HUES64 (cell line): ENCODE data around the gene SCYL1.

Experiments
- H3K27ac ChIP-seq: 2 replicates; pipeline ENCODE4 v1.7.0; 2013; ENCODE audit warnings: low read depth, low read length, inconsistent platforms
- H3K27me3 ChIP-seq: 2 replicates; pipeline ENCODE4 v1.6.1; 2013; ENCODE audit warnings: mild to moderate bottlenecking, low read length; ENCODE audit not compliant: insufficient read depth
- H3K36me3 ChIP-seq: 2 replicates; pipeline ENCODE4 v1.6.1; 2013; ENCODE audit warnings: mild to moderate bottlenecking, low read length; ENCODE audit not compliant: insufficient read depth
- H3K4me1 ChIP-seq: 2 replicates; pipeline ENCODE4 v1.6.1; 2013; ENCODE audit warnings: mild to moderate bottlenecking, low read length, moderate library complexity; ENCODE audit not compliant: insufficient read depth
- H3K4me3 ChIP-seq: 2 replicates; pipeline ENCODE4 v1.5.1; 2013; ENCODE audit warnings: mild to moderate bottlenecking, low read length, moderate library complexity
- H3K9ac ChIP-seq: 2 replicates; pipeline ENCODE4 v1.6.1; 2013; ENCODE audit warnings: mild to moderate bottlenecking, low read depth, low read length
- H3K9me3 ChIP-seq: 2 replicates; pipeline ENCODE4 v1.6.1; 2013; ENCODE audit warnings: low read depth, low read length; ENCODE audit not compliant: insufficient read depth
- WGBS: fragments of 150-250, 120-280 bp; methylation state at CpG from one replicate; pipeline ENCODE4 v1.1.7; 2013; ENCODE audit warnings: missing lambda C conversion rate; 5-methylcytosine and 5-hydroxymethylcytosine counted together

SCYL1 gene

DNA sequence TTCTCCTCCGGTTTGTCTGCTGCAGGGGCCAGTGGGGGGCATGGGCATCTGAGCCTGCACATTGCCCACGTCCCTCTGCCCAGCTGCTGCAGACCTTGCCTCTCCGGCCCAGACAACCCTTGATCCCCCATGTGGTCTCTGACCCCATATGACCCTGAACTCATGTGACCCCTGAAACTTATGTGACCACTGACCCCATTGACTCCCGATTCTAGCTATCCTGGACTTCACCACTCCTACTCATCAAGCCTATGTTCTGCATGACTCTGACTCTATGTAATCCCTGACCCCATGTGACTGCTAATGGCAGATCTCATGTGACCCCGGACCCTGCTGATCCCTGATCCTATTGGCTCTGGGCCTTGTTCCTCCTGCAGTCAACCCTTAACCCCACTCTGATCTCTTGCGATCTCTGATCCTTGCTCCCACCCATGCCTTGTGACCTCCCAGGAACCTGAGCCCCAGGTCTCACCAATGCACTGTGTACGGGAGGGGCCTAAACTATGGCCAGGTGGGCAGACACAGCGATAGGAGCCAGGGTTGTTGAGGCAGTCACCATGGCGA lies 27.6 kb downstream of the SCYL1 start:
- Histone ChIP-seq H3K27ac (no peak overlapping the region), H3K27me3 (peaks cover 47% of the 10 kb centered on the region), H3K9me3 (no peaks in the 10 kb centered on the region), H3K36me3 (no peaks in the 10 kb centered on the region), H3K4me3 (no peak overlapping the region), H3K4me1 (peaks cover 8% of the 10 kb centered on the region; the same call in 1 of the 2 replicates), H3K9ac (no peak overlapping the region)
- 83% methylated on average over 9 of the region's 9 CpGs for WGBS

DNA sequence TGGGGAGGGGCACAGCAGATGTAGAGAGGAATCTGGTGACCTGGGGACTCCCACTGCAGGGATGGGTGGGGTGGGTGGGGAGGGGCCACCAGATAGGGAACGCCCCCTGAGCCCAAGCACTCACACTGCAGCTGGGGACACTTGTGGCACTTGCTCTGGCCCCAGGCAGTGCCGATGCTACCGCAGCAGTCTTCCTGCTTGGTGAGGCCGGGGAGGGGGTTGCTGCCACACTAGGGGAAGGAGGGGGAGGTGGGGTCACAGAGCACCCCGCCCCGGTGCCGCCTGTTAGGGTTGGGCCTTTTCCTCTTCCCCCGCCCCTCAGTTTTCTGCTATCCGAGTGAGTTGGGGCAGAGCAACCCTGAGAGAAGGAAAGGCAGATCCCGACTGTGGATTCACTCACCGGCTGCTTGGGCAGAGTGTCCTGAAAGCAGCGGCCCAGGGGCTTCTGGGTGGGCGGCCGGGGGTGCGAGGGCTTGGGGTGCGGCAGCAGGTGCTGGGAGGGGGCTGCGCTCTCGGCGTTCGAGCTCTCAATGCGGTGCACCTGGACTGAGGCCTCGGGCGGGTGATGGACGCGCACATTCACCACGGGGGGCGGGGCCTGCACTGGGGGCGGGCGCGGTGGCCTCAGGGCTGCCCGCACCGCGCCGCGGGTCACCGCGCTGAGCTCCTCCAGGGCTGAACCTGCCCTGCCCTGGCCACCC lies 28.6 kb downstream of the SCYL1 start:
- Histone ChIP-seq H3K9me3 (no peaks in the 10 kb centered on the region), H3K27ac (no peak overlapping the region; the same call in 1 of the 2 replicates), H3K27me3 (peaks cover 39% of the 10 kb centered on the region), H3K36me3 (no peaks in the 10 kb centered on the region), H3K4me3 (peak overlapping the region; percentile 46), H3K4me1 (peaks cover 8% of the 10 kb centered on the region; the same call in 1 of the 2 replicates), H3K9ac (peak overlapping the region; percentile 35; the same call in 1 of the 2 replicates)
- 7% methylated on average over 36 of the region's 37 CpGs for WGBS

GRCh38 chr11:65554057-65554818 lies 29.4 kb downstream of the SCYL1 start:
- H3K4me1 ChIP-seq = peaks cover 14% of the 10 kb centered on the region; the same call in 1 of the 2 replicates
- WGBS = 83% methylated on average over 27 of the region's 27 CpGs
- H3K27me3 ChIP-seq = peaks cover 37% of the 10 kb centered on the region
- H3K27ac ChIP-seq = no peak overlapping the region
- peak overlapping the region; percentile 35; the same call in 1 of the 2 replicates for H3K9ac ChIP-seq
- H3K36me3 ChIP-seq = no peaks in the 10 kb centered on the region
- H3K9me3 ChIP-seq = no peaks in the 10 kb centered on the region
- H3K4me3 ChIP-seq = peak overlapping the region; percentile 46

DNA sequence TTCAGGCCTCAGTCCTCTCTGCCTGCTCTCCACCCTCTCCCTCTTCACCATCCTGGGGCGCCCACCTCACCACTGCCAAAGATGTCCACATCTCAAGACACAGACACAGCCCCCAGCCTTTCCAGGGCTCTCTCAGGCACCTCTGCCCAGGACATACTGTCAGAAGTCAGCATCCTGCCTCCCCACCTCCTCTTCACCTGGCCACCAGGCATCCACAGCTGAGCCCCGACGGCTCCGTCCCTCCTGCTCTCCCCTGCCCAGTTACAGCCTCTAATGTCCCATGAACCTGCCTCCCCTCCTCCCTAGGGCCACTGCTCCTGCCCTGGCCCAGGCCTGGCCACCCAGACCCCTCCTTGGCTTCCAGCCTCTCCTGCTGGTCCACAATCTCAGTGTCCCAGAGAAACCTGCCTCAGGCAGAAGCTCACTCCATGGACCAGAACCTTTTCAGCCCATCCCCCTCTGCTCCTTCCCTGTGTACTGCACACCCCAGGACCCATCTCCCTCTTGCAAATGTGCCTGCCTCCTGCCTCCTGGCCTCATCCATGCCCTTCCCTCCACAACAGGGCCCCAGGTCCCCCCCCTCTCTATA lies 30.1 kb downstream of the SCYL1 start:
- Histone ChIP-seq H3K4me3 (no peak overlapping the region), H3K27me3 (peaks cover 37% of the 10 kb centered on the region), H3K27ac (no peak overlapping the region), H3K4me1 (peaks cover 14% of the 10 kb centered on the region; the same call in 1 of the 2 replicates), H3K36me3 (no peaks in the 10 kb centered on the region), H3K9me3 (no peaks in the 10 kb centered on the region), H3K9ac (no peak overlapping the region)
- 90% methylated on average over 4 of the region's 4 CpGs for WGBS

GRCh38 chr11:65555693-65556231 lies 30.9 kb downstream of the SCYL1 start:
- Histone ChIP-seq H3K4me3 (no peak overlapping the region), H3K27ac (no peak overlapping the region)

GRCh38 chr11:65556470-65557279 lies 31.8 kb downstream of the SCYL1 start:
- Histone ChIP-seq H3K27ac (no peak overlapping the region), H3K27me3 (peaks cover 34% of the 10 kb centered on the region), H3K9ac (no peak overlapping the region), H3K4me3 (0 out of 2 replicates have a peak overlapping the region, but pooled peaks have one; percentile 48), H3K9me3 (no peaks in the 10 kb centered on the region), H3K4me1 (peaks cover 26% of the 10 kb centered on the region), H3K36me3 (no peaks in the 10 kb centered on the region)
- WGBS = 86% methylated on average over 12 of the region's 12 CpGs

More at GRCh38 chr11:65555693-65556231, 30.9 kb downstream of the SCYL1 start:
- Histone ChIP-seq H3K36me3 (no peaks in the 10 kb centered on the region), H3K4me1 (peaks cover 20% of the 10 kb centered on the region), H3K9me3 (no peaks in the 10 kb centered on the region), H3K9ac (no peak overlapping the region), H3K27me3 (peaks cover 35% of the 10 kb centered on the region)
- 61% methylated on average over 6 of the region's 6 CpGs for WGBS

- Histone ChIP-seq H3K36me3 (no peaks in the 10 kb centered on the region), H3K4me1 (peaks cover 26% of the 10 kb centered on the region), H3K9ac (no peak overlapping the region), H3K27me3 (peaks cover 34% of the 10 kb centered on the region), H3K27ac (no peak overlapping the region), H3K9me3 (no peaks in the 10 kb centered on the region), H3K4me3 (peak overlapping the region; percentile 57)
- 8% methylated on average over 47 of the region's 47 CpGs for WGBS
Measured at GRCh38 chr11:65557280-65558001, 32.6 kb downstream of the SCYL1 start.

DNA sequence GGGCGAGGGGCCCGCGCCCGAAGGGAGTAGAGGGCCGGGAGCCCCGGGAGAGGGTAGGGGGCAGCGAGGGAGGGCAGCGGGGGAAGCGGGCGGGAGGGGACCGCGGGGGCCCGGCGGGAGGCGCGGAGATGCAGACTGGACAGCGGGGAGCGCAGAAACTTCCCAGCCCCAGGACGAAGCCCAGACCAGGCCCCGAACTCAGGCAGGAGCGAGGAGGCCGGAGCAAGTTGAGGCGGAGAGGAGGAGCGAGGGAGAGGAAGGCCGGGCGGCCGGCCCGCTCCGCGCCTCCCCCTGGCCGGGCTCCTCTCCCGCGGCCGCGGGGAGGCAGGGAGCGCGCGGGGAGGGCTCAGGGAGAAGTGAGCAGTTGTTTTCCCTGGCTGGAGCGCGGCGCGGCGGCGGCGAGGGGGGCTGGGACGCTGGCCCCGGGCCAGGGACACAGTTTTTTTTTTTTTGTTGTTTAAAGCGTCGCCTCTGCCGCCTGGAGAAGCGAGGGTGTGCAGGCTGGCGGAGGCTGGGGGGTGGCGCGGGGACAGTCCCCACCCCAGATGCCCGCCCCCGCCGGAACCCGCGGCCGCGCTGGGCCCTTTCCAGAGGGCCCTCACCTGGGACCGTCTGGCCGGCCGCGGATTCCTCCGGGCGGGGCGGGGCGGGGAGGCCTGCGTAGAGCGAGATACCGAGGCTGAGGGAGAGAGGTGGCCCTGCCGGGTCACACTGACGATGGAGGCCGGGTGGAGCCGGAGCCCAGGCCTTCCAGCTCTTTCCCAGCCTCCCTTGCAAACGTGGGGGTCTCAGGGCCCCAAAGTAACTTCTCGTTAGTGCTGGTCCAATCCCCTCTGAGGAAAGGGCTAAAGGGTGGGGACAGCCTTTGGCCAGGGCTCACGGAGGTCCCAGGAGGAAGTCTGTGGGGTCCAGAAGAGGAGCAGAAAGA lies 33.4 kb downstream of the SCYL1 start, which contains the start of gene LTBP3:
Gene LTBP3 (minus strand): TSS at position 358 of the 928 bp plus-strand sequence. CDS start 400 bp downstream, outside the sequence.
- Histone ChIP-seq H3K36me3 (no peaks in the 10 kb centered on the region), H3K9ac (peak within 1 kb of the TSS; percentile 52), H3K27ac (no peak within 1 kb of the TSS), H3K27me3 (peaks cover 34% of the 10 kb centered on the region), H3K9me3 (no peaks in the 10 kb centered on the region), H3K4me3 (peak within 1 kb of the TSS; percentile 57), H3K4me1 (peaks cover 26% of the 10 kb centered on the region)
- WGBS = 2% methylated on average over 79 of the region's 79 CpGs

DNA sequence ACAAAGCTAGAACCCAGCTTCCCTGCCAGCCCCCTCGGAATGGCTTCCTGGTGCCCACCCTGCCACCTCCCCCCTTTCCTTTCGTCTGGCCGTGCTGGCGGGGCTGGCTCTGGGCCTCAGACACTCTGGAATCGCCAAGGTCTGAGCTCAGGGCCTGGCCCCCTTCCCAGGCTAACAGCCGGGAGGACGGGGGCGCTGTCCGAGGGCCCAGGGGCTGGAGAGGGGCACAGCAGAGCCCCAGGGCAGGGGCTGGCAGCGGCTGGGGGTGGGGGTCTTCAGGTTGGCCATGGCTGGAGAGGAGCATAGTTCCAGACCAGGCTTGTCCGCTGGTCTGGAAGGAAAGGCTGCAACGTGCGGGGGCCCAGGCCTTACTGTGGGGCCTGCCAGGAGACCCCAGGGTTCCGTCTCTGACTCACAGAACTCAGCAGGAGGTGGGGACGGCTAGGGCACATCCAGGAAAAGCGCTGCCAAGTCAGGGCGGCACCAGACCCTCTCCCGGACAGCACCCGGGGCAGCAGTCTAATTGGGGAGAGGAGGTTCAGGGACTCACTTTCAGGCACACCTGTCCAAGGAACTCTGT lies 34.1 kb downstream of the SCYL1 start:
- Histone ChIP-seq H3K27me3 (peaks cover 31% of the 10 kb centered on the region), H3K36me3 (no peaks in the 10 kb centered on the region), H3K4me3 (peak overlapping the region; percentile 57), H3K9ac (peak overlapping the region; percentile 52), H3K9me3 (no peaks in the 10 kb centered on the region), H3K4me1 (peaks cover 23% of the 10 kb centered on the region), H3K27ac (no peak overlapping the region)
- WGBS = 53% methylated on average over 19 of the region's 19 CpGs
